Activated CD4-positive, alpha-beta T cell treated with anti-CD3 and anti-CD28 coated beads, Interleukin-2, Interleukin-6, amounts not matched to agents 100 ng/mL and 50 ng/mL, durations not matched to agents 16 hours and 8 hours (primary cell): Measurements from ENCODE around the gene OR2D3.
"Not testable (repeated sequence)": the region's sequence is repeated elsewhere in the genome, so short reads cannot be mapped to it uniquely, and the experiment has no call there.

Source experiments
- DNase-seq: peaks from one replicate; pipeline ENCODE4 v3.0.0-alpha.2; 2020

The OR2D3 gene

GRCh38 chr11:6920702-6921101 lies at the start of gene OR2D3:
Gene OR2D3 (plus strand): TSS chr11:6921002. CDS start chr11:6921002, 0 bp downstream.
- no peak for DNase-seq

- DNase-seq = no peak
Measured at GRCh38 chr11:6871278-6871677, 49.5 kb upstream of the OR2D3 start.

- DNase-seq = no peak
Measured at GRCh38 chr11:6875761-6876160, 45.0 kb upstream of the OR2D3 start.

- DNase-seq = no peak
Measured at GRCh38 chr11:6876325-6876724, 44.5 kb upstream of the OR2D3 start, which contains the start of gene OR10A4. Gene OR10A4 (plus strand): TSS chr11:6876625. CDS start chr11:6876648, 23 bp downstream.

- no peak for DNase-seq
Measured at GRCh38 chr11:6876914-6877313, 43.9 kb upstream of the OR2D3 start.

- no peak for DNase-seq
Measured at GRCh38 chr11:6882751-6883150, 38.1 kb upstream of the OR2D3 start.

GRCh38 chr11:6887711-6888110 lies 33.1 kb upstream of the OR2D3 start:
- not testable (repeated sequence) for DNase-seq

GRCh38 chr11:6888830-6889229 lies 32.0 kb upstream of the OR2D3 start:
- DNase-seq = no peak

- DNase-seq = no peak
Measured at GRCh38 chr11:6889835-6890234, 31.0 kb upstream of the OR2D3 start.

GRCh38 chr11:6892400-6892799 lies 28.4 kb upstream of the OR2D3 start, which contains the start of gene OR2D2:
Gene OR2D2 (minus strand): TSS chr11:6892500. CDS start chr11:6892500, 0 bp downstream.
- no peak for DNase-seq

- no peak for DNase-seq
Measured at GRCh38 chr11:6894097-6894496, 26.7 kb upstream of the OR2D3 start.

GRCh38 chr11:6895010-6895409 lies 25.8 kb upstream of the OR2D3 start:
- peak; percentile 29 for DNase-seq

GRCh38 chr11:6898911-6899310 lies 21.9 kb upstream of the OR2D3 start:
- DNase-seq = no peak

GRCh38 chr11:6900327-6900999 lies 20.3 kb upstream of the OR2D3 start:
- no peak for DNase-seq

GRCh38 chr11:6904804-6905203 lies 16.0 kb upstream of the OR2D3 start:
- not testable (repeated sequence) for DNase-seq

- DNase-seq = no peak
Measured at GRCh38 chr11:6911378-6911777, 9.4 kb upstream of the OR2D3 start.

GRCh38 chr11:6911948-6912347 lies 8.9 kb upstream of the OR2D3 start:
- DNase-seq = no peak

GRCh38 chr11:6919698-6920097 lies 1.1 kb upstream of the OR2D3 start:
- DNase-seq = no peak

- no peak for DNase-seq
Measured at GRCh38 chr11:6925007-6925577, 4.3 kb downstream of the OR2D3 start.

- no peak for DNase-seq
Measured at GRCh38 chr11:6925636-6926207, 4.9 kb downstream of the OR2D3 start.

GRCh38 chr11:6926208-6927029 lies 5.6 kb downstream of the OR2D3 start, which contains the start of gene ZNF215:
Gene ZNF215 (plus strand): TSS chr11:6926426. CDS start chr11:6932273, 5,847 bp downstream.
- peak; percentile 66 for DNase-seq

- DNase-seq = no peak
Measured at GRCh38 chr11:6927030-6927617, 6.3 kb downstream of the OR2D3 start.

- DNase-seq = no peak
Measured at GRCh38 chr11:6928916-6929315, 8.1 kb downstream of the OR2D3 start.
